Measurements from ENCODE around the gene LRATD1. TPM values are rescaled to one million over a fixed set of nuclear protein-coding genes. Genes with fewer than 3 reads are reported as not detected.

LRATD1 gene
- total RNA-seq, 1 donor from 2014 or later: 3.1 TPM

DNA sequence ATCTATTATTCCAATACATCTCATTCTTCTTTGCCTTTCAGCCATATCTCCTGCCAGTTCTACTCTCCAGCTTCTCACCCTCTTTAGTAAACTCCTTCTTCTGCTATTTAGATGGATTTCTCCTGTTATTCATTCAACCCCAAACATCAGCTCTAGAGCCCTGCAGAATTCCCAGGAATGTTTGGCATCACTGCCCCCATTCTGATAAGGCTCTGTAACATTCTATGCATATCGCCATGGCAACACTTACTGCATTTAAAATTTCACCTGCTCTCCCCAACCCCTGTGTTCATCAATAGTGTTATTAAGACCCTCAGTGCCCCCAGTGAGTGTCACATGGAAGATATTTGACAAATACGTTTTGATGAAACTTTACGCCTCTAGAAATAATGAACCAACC is 28.6 kb downstream of the LRATD1 start:
- Histone ChIP-seq H3K27ac (replicated peaks) (no peak overlapping the region), H3K27me3 (ENCODE audit: low read depth) (no peaks in the 10 kb centered on the region), H3K36me3 (no peaks in the 10 kb centered on the region), H3K9me3 (replicated peaks) (no peaks in the 10 kb centered on the region), H3K4me3 (no peak overlapping the region), H3K4me1 (no peaks in the 10 kb centered on the region)
- intact Hi-C loops (cut with micrococcal nuclease): no loop called here
- TF ChIP-seq, protein P1, sequence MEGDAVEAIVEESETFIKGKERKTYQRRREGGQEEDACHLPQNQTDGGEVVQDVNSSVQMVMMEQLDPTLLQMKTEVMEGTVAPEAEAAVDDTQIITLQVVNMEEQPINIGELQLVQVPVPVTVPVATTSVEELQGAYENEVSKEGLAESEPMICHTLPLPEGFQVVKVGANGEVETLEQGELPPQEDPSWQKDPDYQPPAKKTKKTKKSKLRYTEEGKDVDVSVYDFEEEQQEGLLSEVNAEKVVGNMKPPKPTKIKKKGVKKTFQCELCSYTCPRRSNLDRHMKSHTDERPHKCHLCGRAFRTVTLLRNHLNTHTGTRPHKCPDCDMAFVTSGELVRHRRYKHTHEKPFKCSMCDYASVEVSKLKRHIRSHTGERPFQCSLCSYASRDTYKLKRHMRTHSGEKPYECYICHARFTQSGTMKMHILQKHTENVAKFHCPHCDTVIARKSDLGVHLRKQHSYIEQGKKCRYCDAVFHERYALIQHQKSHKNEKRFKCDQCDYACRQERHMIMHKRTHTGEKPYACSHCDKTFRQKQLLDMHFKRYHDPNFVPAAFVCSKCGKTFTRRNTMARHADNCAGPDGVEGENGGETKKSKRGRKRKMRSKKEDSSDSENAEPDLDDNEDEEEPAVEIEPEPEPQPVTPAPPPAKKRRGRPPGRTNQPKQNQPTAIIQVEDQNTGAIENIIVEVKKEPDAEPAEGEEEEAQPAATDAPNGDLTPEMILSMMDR (IDR thresholded peaks at IDR 0.05; ENCODE audit: borderline replicate concordance): no peak
- DNase-seq: no peak

DNA sequence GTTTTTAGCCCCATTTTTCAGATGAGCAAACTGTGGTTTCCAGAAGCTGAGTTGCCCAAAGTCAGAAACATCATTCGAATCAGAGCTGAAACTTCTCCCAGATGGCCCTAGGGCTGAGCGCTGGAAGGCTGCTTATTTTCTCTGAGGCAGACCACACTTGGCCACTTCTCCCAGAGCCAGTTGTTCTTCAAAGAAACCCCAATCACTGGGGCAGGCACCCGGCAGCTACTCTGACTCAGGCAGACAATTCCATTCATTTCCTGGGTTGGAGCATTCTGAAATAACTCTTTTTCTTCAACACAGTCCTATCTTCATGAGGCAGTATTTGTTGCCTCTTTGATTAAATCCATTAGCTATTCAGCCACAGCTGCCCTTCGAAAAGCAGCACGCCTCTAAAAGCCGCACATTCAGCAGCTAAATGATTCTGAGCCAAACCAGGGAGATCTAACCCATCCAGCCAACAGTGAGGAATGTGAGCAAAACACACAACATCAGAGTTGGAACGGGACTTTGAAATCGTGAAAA is 40.9 kb downstream of the LRATD1 start:
- DNase-seq: no peak
- Histone ChIP-seq H3K9me3 (replicated peaks) (no peaks in the 10 kb centered on the region), H3K27me3 (ENCODE audit: low read depth) (no peaks in the 10 kb centered on the region), H3K36me3 (no peaks in the 10 kb centered on the region), H3K4me3 (no peak overlapping the region), H3K4me1 (no peaks in the 10 kb centered on the region), H3K27ac (replicated peaks) (no peak overlapping the region)
- TF ChIP-seq, protein P1 (IDR thresholded peaks at IDR 0.05; ENCODE audit: borderline replicate concordance): no peak
- intact Hi-C loops (cut with micrococcal nuclease): no loop called here

DNA sequence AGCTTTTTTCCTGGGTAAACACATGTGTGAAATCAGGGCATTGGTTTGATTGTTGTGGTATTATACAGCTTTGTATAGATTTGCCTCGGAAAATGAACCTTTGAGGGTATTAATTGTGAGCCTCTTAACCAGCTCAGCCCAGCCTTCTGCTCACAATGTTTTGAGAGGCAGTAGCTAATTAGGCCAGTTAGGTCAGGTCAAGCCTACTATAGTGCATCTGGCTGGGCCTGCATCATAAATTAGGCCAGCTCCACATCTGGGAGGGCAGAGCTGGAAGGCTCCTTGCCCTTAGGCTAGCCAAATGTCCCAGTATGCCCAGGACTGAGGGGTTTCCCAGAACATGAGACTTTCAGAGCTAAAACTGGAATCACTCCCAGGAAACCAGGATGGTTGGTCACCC is 43.0 kb downstream of the LRATD1 start:
- no peak for DNase-seq
- TF ChIP-seq, protein P1 (IDR thresholded peaks at IDR 0.05; ENCODE audit: borderline replicate concordance): no peak
- no peaks in the 10 kb centered on the region for H3K36me3 ChIP-seq
- H3K27ac ChIP-seq (replicated peaks): no peak overlapping the region
- no peaks in the 10 kb centered on the region for H3K9me3 ChIP-seq (replicated peaks)
- H3K27me3 ChIP-seq (ENCODE audit: low read depth): no peaks in the 10 kb centered on the region
- no peaks in the 10 kb centered on the region for H3K4me1 ChIP-seq
- intact Hi-C loops (cut with micrococcal nuclease): no loop called here
- H3K4me3 ChIP-seq: no peak overlapping the region

GRCh38 chr2:14676371-14676770 is 43.9 kb downstream of the LRATD1 start:
- no peak for DNase-seq
- TF ChIP-seq, protein P1 (IDR thresholded peaks at IDR 0.05; ENCODE audit: borderline replicate concordance): no peak
- Histone ChIP-seq H3K27ac (replicated peaks) (no peak overlapping the region), H3K4me1 (no peaks in the 10 kb centered on the region), H3K36me3 (no peaks in the 10 kb centered on the region), H3K9me3 (replicated peaks) (no peaks in the 10 kb centered on the region), H3K4me3 (no peak overlapping the region), H3K27me3 (ENCODE audit: low read depth) (no peaks in the 10 kb centered on the region)
- intact Hi-C loops (cut with micrococcal nuclease): no loop called here

DNA sequence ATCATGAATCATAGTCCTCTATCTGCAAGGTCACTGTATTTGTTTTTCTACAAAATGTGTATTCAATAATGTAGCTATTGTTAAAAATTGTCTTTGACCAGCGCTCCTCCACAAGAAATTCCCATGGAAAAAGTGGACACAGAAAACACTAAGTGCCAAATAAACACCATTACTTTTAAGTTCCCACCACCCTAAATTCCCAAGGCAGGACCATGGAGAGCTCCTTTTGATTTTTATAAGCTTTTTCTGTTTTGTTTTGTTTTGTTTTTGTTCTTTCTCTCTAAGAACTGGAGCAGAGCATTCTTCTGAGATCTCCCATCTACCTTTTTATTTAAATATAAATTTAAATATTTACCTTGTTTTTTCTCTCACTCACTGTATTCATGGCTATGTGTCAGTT is 44.5 kb downstream of the LRATD1 start:
- DNase-seq: no peak
- Histone ChIP-seq H3K4me1 (no peaks in the 10 kb centered on the region), H3K27ac (replicated peaks) (no peak overlapping the region), H3K4me3 (no peak overlapping the region), H3K9me3 (replicated peaks) (no peaks in the 10 kb centered on the region), H3K36me3 (no peaks in the 10 kb centered on the region), H3K27me3 (ENCODE audit: low read depth) (no peaks in the 10 kb centered on the region)
- intact Hi-C loops (cut with micrococcal nuclease): no loop called here
- TF ChIP-seq, protein P1 (IDR thresholded peaks at IDR 0.05; ENCODE audit: borderline replicate concordance): no peak

Measured in left ventricle myocardium inferior (tissue), 1 donor.